Stimulated activated CD8-positive, alpha-beta memory T cell treated with anti-CD3 and anti-CD28 coated beads, Interleukin-2, amount 100 ng/mL, for 48 hours (primary cell): ENCODE data around the gene RTEL1.
"Not testable (repeated sequence)": the region's sequence is repeated elsewhere in the genome, so short reads cannot be mapped to it uniquely, and the experiment has no call there.

Experiments
- DNase-seq, 2 donors: peaks; one replicate each; pipeline ENCODE4 v3.0.0-alpha.2; 2020; ENCODE audit warnings: low read depth in 2 of 2

The RTEL1 gene

GRCh38 chr20:63664861-63665594, 6.9 kb downstream of the RTEL1 start:
- no peak for DNase-seq

- DNase-seq = no peak
Measured at GRCh38 chr20:63665708-63666107, 7.6 kb downstream of the RTEL1 start.

DNA sequence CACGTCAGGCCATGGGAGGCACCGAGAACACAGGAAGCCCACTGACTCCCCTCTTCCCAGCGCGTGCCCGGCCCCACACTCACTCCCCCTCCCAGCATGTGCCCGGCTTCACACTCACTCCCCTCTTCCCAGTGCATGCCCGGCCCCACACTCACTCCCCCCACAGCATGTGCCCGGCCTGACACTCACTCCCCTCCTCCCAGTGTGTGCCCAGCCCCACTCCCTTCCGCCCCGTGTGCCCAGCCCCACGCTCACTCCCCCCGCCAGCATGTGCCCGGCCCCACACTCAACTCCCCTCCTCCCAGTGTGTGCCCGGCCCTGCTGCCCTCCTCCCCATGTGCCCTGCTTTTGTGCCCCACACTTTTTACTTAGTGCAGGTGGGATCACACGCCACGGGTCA, 9.7 kb downstream of the RTEL1 start:
- no peak for DNase-seq

GRCh38 chr20:63668351-63668750, 10.2 kb downstream of the RTEL1 start:
- DNase-seq = no peak

DNA sequence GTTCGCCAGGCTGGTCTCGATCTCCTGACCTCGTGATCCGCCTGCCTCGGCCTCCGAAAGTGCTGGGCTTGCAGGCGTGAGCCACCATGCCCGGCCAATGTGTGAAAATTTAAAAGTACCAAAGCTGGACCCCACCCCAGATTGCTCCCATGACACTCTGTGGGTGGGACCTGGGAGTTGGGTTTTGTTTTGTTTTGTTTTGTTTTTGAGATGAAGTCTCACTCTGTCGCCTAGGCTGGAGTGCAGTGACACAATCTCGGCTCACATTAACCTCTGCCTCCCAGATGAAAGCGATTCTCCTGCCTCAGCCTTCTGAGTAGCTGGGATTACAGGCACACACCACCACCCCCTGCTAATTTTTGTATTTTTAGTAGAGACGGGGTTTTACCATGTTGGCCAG, 13.6 kb downstream of the RTEL1 start:
- DNase-seq = not testable (repeated sequence)

GRCh38 chr20:63672666-63673065, 14.6 kb downstream of the RTEL1 start:
- no peak for DNase-seq

DNA sequence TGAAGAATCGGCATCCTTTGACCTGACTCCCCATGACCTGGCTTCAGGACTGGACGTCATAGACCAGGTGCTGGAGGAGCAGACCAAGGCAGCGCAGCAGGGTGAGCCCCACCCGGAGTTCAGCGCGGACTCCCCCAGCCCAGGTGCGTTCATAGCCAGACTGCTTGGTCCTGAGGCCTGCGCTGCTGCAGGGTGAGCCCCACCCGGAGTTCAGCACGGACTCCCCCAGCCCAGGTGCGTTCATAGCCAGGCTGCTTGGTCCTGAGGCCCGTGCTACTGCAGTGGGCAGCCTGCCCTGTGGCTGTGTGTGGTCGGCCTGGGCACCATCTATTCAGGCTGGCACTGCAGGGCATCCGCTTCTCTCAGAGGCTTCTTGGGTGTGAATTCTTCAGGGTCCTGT, 15.8 kb downstream of the RTEL1 start:
- no peak for DNase-seq

DNA sequence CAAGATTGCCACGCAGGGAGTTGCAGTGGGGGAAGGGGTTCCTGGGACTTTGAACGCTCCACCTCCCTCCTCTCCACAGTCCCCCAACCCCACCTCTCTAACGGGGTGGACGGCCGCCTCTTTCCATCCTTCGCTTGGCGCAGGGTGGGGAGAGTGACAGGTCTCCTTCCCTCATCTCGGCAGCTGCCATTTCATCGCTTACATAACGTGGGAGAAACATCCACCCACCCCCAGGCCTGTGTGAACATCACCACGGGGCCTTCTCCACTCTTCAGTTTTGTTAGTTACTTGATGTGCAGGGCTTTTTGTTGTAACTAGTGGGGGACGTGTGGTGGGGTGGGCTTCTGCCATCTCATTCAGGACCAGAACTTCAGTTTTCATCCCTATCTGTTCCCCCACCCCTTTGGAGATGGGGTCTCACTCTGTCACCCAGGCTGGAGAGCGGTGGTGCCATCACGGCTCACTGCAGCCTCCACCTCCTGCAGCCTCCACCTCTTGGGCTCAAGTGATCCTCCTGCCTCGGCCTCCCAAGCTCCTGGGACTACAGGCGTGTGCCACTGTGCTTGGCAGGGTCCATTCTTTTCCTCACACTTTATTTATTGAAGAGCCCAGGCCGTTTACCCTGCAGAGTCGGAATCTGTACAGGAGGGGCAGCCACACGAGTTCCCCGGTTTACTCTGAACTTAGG, 17.7 kb downstream of the RTEL1 start:
- no peak for DNase-seq

GRCh38 chr20:63678071-63678470, 20.0 kb downstream of the RTEL1 start:
- no peak for DNase-seq

GRCh38 chr20:63678667-63679465, 20.8 kb downstream of the RTEL1 start:
- DNase-seq = no peak

GRCh38 chr20:63679799-63680305, 21.7 kb downstream of the RTEL1 start:
- DNase-seq = no peak

DNA sequence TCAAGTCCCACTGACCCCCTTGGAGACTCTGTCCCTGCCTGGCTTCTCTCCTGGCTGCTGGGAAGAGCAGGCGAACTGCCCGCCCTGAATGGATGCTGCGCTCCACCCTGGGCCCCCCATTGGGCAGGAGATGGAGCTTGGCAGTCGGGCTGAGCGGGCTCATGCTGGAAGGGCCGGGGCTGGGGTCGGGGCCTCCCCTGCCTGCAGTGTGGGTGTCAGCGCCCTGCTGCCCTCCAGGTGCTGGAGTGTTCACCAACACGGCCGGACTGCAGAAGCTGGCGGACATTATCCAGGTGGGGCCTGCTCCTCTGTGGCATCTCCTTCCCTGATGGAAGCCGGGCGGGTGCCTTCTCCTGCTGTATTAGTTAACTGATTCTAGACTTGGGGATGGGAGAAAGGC, 22.3 kb downstream of the RTEL1 start:
- DNase-seq = no peak

DNA sequence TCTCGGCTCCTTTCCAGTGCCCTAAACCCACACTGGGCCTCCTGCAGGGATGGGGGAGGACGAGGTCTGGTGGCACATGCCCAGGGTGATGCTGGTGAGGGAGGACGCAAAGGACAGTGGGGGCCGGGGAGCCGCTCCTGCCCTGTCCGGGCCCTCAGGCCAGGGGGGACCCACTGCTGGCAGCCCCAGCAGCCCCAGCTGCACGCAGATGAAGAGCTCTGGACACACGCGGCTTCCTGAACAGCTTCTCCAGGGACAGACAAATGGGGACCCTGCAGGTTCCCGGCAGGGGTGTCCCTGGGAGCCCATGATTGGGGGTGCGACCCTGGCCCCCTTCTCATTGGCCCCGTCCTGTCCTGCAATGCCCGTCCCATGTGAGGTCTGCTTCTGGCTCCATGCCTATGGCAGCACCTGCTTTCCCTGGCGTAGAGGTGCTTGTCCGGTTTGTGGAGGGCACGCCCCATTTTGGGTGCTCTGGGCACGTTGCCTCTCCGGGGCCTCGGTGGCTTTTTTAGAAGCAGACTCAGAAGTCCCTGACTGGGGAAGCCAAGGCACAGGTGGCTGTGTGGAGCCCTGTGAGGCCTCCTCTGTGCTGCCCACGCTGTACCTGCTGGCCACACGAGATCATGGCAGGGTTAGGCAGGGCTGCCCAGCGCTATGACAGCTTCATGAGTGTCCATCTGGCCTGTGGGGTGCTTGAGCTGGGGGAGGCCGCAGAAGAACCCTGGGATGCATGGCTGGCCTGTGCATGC, 22.9 kb downstream of the RTEL1 start:
- DNase-seq = no peak

GRCh38 chr20:63681609-63682142, 23.6 kb downstream of the RTEL1 start:
- DNase-seq = no peak

GRCh38 chr20:63682384-63683139, 24.4 kb downstream of the RTEL1 start:
- DNase-seq = no peak

- DNase-seq = no peak
Measured at GRCh38 chr20:63685269-63686026, 27.3 kb downstream of the RTEL1 start.

DNA sequence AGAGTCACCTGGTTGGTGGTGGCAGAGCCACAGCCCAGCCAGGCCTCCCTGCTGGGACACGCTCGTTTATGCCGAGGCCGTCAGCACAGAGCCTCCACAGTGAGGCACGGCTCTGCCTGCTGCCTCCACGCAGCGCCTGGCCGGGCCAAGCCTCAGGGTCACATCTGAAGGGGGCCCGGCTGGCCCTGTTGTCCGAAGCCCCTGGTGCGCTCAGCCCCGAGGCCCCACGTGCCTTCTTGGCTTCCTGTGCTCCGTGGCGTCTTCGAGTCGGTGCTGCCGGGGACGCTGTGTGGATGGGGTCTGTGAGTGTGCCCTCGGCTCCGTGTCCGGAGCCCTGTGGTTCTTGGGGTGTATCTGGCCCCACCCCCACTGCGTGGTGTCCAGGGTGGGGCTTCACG, 28.0 kb downstream of the RTEL1 start:
- DNase-seq = no peak

GRCh38 chr20:63686492-63687321, 28.6 kb downstream of the RTEL1 start:
- no peak for DNase-seq
